GM12874 (cell line): Measurements from ENCODE around the gene DOCK10.
A peak's percentile ranks its signal among the peaks of the same experiment; 100 is the strongest.

ENCODE experiments used
- CTCF ChIP-seq: IDR thresholded peaks from 2 replicates; pipeline ENCODE4 v1.5.1; 2011; ENCODE audit warnings: low read depth, mild to moderate bottlenecking, control low read depth, low read length, moderate library complexity; ENCODE audit not compliant: insufficient read depth

The DOCK10 gene

GRCh38 chr2:224893848-224894247 is 148.4 kb downstream of the DOCK10 start:
- TF ChIP-seq CTCF, result no peak

- no peak for TF ChIP-seq CTCF
Measured at GRCh38 chr2:224892574-224893204, 149.6 kb downstream of the DOCK10 start.

GRCh38 chr2:224890372-224890771 is 151.9 kb downstream of the DOCK10 start:
- no peak for TF ChIP-seq CTCF

GRCh38 chr2:224887141-224887540 is 155.1 kb downstream of the DOCK10 start:
- TF ChIP-seq CTCF, result 0 out of 2 replicates have a peak, but pooled peaks have one; percentile 9

GRCh38 chr2:224885836-224886547 is 156.3 kb downstream of the DOCK10 start:
- no peak for TF ChIP-seq CTCF

GRCh38 chr2:224885291-224885690 is 157.0 kb downstream of the DOCK10 start:
- no peak for TF ChIP-seq CTCF

- no peak for TF ChIP-seq CTCF
Measured at GRCh38 chr2:224884188-224884587, 158.1 kb downstream of the DOCK10 start.
